ENCODE data around the gene LTA. TPM values are rescaled to one million over a fixed set of nuclear protein-coding genes. Genes with fewer than 3 reads are reported as not detected.

The LTA gene
- total and polyA plus RNA-seq, 9 donors: 0.17 to 1.3 (median 0.30) TPM; not detected in 5

DNA sequence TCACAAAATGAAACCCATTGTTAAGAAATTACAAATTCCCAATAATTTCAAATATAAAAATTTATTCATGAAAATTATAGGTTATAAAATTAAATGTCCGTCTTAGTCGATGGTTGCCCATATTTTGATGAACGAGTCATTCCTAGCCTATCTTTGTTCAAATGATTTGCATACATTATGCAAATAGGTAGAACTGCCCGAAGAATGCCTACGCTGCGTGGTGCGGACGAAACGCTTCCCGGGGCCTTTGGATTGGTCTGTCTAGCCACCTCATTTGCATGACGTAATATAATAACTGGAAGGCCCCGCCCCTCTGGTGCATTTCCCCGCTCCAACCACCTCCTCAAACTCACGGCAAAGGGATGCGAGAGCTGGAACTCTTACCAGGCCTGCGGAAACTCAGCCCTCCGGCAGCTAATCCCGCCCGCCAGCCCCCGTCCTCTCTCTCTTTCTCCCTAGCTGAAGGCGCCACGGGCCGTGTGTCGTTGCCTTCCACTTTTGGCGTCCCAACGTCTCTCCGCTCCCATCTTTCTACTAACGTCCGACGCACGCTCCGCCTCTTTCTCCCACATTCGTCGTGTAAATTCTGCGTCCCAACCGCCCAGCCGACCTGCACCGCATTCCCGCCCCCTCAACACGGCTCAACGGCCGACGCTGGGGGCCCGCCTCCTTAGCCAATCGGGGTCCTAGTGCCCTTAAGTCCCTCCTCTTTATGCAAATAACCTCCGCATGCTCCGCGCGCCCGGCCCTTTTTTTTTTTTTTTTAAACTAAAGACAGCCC lies 47.9 kb downstream of the LTA start:
- WGBS, 3 donors: 0 to 1% (median 0%) methylated on average over 50 of the region's 50 CpGs
- H3K27me3 ChIP-seq: no peaks in the 10 kb centered on the region
- DNase-seq: peak; percentile 97 to 98 (median 98)
- H3K36me3 ChIP-seq: no peaks in the 10 kb centered on the region
- peak overlapping the region; percentile 82 to 98 for H3K27ac ChIP-seq
- intact Hi-C loops (cut with DNase I): loop anchor here in 2 of 4 donors (2.0 to 10.0 kb wide), 3 partner anchors 33 to 1653 kb away; partner anchors contain the start of genes ATP6V1G2 (in 1 of the 2), BAG6 (in 1 of the 2), DDX39B (in 1 of the 2) and NFKBIL1 (in 1 of the 2)
- H3K9me3 ChIP-seq: no peaks in the 10 kb centered on the region
- H3K4me3 ChIP-seq: peak overlapping the region; percentile 82
- TF ChIP-seq, protein P1, sequence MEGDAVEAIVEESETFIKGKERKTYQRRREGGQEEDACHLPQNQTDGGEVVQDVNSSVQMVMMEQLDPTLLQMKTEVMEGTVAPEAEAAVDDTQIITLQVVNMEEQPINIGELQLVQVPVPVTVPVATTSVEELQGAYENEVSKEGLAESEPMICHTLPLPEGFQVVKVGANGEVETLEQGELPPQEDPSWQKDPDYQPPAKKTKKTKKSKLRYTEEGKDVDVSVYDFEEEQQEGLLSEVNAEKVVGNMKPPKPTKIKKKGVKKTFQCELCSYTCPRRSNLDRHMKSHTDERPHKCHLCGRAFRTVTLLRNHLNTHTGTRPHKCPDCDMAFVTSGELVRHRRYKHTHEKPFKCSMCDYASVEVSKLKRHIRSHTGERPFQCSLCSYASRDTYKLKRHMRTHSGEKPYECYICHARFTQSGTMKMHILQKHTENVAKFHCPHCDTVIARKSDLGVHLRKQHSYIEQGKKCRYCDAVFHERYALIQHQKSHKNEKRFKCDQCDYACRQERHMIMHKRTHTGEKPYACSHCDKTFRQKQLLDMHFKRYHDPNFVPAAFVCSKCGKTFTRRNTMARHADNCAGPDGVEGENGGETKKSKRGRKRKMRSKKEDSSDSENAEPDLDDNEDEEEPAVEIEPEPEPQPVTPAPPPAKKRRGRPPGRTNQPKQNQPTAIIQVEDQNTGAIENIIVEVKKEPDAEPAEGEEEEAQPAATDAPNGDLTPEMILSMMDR (IDR thresholded peaks at IDR 0.05): peak in 1 of 3 donors; percentile 55
- TF ChIP-seq POLR2A (IDR thresholded peaks at IDR 0.05) (peak; percentile 98), EP300 (IDR thresholded peaks at IDR 0.05) (peak; percentile 10)
- peaks cover 1% of the 10 kb centered on the region for H3K4me1 ChIP-seq (ENCODE audit: insufficient read depth)

- H3K4me1 ChIP-seq (ENCODE audit: insufficient read depth): peaks cover 1% of the 10 kb centered on the region
- H3K27me3 ChIP-seq: no peaks in the 10 kb centered on the region
- H3K9me3 ChIP-seq: no peaks in the 10 kb centered on the region
- peak within 1 kb of the TSS; percentile 96 to 98 for H3K27ac ChIP-seq
- H3K4me3 ChIP-seq: peak within 1 kb of the TSS; percentile 82
- TF ChIP-seq, protein P1 (IDR thresholded peaks at IDR 0.05): no peak
- TF ChIP-seq POLR2A (IDR thresholded peaks at IDR 0.05): peak; percentile 65
- WGBS, 3 donors: 1% methylated on average over 26 to 67 of the region's 67 CpGs
- intact Hi-C loops (cut with DNase I): loop anchor here in 2 of 4 donors (2.0 to 5.0 kb wide), 2 partner anchors 32 to 1653 kb away; partner anchors contain the start of gene BAG6 (in 1 of the 2)
- H3K36me3 ChIP-seq: no peaks in the 10 kb centered on the region
- DNase-seq: peak in 4 of 5 donors; percentile 83 to 96 (median 96)
Measured at GRCh38 chr6:31620586-31621319, 48.7 kb downstream of the LTA start, which contains the start of gene PRRC2A. TSS of gene PRRC2A (plus strand) at chr6:31620715. CDS start at chr6:31622790, 2,075 bp downstream.

DNA sequence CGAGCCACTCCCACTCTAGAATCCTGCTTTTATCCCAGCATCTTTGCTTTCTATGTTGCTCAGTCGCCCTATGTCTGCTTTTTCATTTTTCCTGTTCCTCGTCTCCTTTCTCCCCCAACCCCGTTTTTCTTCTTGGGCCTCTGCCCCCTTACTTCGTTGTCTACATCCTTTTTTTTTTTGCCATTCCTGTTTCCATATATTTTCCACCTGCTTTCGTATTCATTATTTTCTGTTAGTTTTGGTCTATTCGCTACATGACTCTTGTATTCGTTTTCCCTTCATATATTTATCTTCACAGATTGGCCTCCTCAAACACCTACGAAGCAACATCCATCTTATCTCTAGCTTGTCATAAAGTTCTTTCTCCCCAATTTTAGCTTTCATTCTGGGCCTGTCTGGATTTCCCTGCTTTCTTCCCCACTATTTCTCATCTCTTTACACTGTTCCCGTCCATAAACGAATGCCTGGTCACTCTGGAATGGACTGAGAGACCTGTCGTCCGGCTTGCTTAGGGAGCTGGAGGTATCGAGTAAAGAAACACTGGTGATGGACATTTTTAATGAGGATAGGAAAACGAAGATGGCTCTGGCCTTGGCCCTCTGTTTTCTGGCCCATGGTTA lies 49.3 kb downstream of the LTA start:
- no peak for DNase-seq
- Histone ChIP-seq H3K36me3 (no peaks in the 10 kb centered on the region), H3K27me3 (no peaks in the 10 kb centered on the region), H3K27ac (peak overlapping the region; percentile 96 to 98), H3K9me3 (no peaks in the 10 kb centered on the region), H3K4me3 (peak overlapping the region; percentile 82), H3K4me1 (ENCODE audit: insufficient read depth) (peaks cover 1% of the 10 kb centered on the region)
- WGBS, 3 donors: 2 to 4% (median 2%) methylated on average over 15 of the region's 15 CpGs
- TF ChIP-seq, protein P1 (IDR thresholded peaks at IDR 0.05): no peak
- intact Hi-C loops (cut with DNase I): loop anchor here in 2 of 4 donors (2.0 to 5.0 kb wide), 2 partner anchors 31 to 1654 kb away; partner anchors contain the start of gene BAG6 (in 1 of the 2)

DNA sequence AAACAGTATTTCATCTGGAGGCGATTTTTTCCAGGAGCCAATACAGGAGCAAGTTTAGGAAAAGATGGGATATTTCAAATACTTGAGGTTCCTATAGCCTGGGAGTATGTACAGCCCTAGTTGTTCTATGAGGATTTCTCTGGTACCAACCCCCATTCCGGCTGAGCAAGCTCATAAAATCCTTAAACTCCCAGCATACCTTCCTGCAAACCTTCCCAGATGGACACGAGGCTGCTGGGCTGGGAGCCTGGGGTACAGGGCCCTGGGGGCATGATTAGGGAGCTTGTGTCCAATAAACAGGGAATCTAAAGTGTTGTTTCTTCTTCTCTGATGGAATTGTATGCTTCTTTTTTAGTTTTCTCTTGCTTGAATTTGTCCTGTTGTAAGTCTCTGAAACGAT lies 49.9 kb downstream of the LTA start:
- intact Hi-C loops (cut with DNase I): loop anchor here in 2 of 4 donors (2.0 to 5.0 kb wide), 2 partner anchors 31 to 1655 kb away; partner anchors contain the start of gene BAG6 (in 1 of the 2)
- DNase-seq: no peak
- WGBS, 3 donors: 10 to 15% (median 13%) methylated on average over 4 of the region's 4 CpGs
- peak overlapping the region in 1 of 2 donors; percentile 98 for H3K27ac ChIP-seq
- TF ChIP-seq POLR2A (IDR thresholded peaks at IDR 0.05) (no peak), EP300 (IDR thresholded peaks at IDR 0.05) (no peak)
- TF ChIP-seq, protein P1 (IDR thresholded peaks at IDR 0.05): no peak
- no peaks in the 10 kb centered on the region for H3K27me3 ChIP-seq
- H3K36me3 ChIP-seq: no peaks in the 10 kb centered on the region
- peaks cover 1% of the 10 kb centered on the region for H3K4me1 ChIP-seq (ENCODE audit: insufficient read depth)
- no peaks in the 10 kb centered on the region for H3K9me3 ChIP-seq
- peak overlapping the region; percentile 82 for H3K4me3 ChIP-seq

All from ovary (tissue), 9 donors.